Head of caudate nucleus (tissue), 42 donors: ENCODE measurements around the gene WDFY3.

Source experiments
- DNase-seq, 42 donors: peaks; one replicate each; pipeline versions ENCODE4 v3.0.0 to v3.0.0-alpha.2; 2020 to 2021; ENCODE audit warnings: mixed read lengths in 7 of 42
- intact Hi-C: fragments of 100-400 bp; cut with DNase I; formaldehyde crosslinking; loops from one replicate; pipeline ENCODE4 v1.15.0; 2022

The WDFY3 gene

DNA sequence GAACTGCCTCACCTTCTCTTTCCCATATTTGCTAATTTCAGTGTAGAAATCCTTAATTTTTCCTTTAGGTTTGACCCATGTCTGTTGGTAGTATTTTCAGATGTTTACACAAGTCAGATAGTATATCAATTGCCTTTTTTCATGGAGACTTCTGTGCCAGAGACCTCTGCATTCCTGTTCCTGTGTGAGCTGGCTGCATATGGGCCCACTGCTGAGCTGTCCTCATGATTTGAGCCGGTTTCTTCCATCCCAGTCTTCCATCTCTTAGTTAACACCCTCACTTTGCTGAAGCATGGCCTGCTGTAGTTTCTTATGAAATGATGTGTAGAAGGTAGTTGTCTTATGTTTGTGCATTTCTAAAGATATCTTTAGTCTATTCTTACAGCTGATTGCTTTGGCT is 343.5 kb downstream of the WDFY3 start:
- intact Hi-C loops: no loop called here
- DNase-seq: no peak
